HepG2 (cell line): ENCODE results near the gene SYNE1. TPM values are rescaled to one million over a fixed set of nuclear protein-coding genes. Genes with fewer than 3 reads are reported as not detected.
A peak's percentile ranks its signal among the peaks of the same experiment; 100 is the strongest.

Experiments
- FOXA3 ChIP-seq: IDR thresholded peaks from 2 replicates; pipeline ENCODE4 v1.6.1; 2016; ENCODE audit warnings: missing genetic modification reagents, missing compliant biosample characterization
- HDAC1 ChIP-seq: sonication (generic); formaldehyde crosslinking; IDR thresholded peaks from 2 replicates; pipeline ENCODE4 v1.5.1; 2020; ENCODE audit warnings: mild to moderate bottlenecking, missing genetic modification reagents
- JUND ChIP-seq: sonication (generic); formaldehyde crosslinking; IDR thresholded peaks from 2 replicates; pipeline ENCODE4 v1.8.0; 2022; ENCODE audit warnings: mild to moderate bottlenecking, missing genetic modification reagents
- SOX13 ChIP-seq, 3 experiments: fragments of 450-650 bp in 1 of 3; sonication (generic) in 1 of 3; formaldehyde crosslinking in 1 of 3; IDR thresholded peaks in 2 of 3; conservative IDR thresholded peaks in 1 of 3; 2 replicates each; pipeline versions ENCODE4 v1.5.0 to v1.6.1; 2016 to 2020; ENCODE audit warnings: antibody characterized with exemption in 1 of 3, mild to moderate bottlenecking in 1 of 3, missing compliant biosample characterization in 1 of 3, missing genetic modification reagents in 1 of 3, moderate library complexity in 1 of 3
- TAF15 ChIP-seq: fragments of 200-400 bp; formaldehyde crosslinking; IDR thresholded peaks from one replicate; pipeline ENCODE4 v1.6.1; 2018; ENCODE audit warnings: mild to moderate bottlenecking, low read depth, low read length; ENCODE audit not compliant: poor library complexity, severe bottlenecking
- ZFP37 ChIP-seq: sonication (generic); formaldehyde crosslinking; IDR thresholded peaks from 2 replicates; pipeline ENCODE4 v1.4.0; 2020; ENCODE audit warnings: missing genetic modification reagents, borderline replicate concordance
- ZNF350 ChIP-seq: sonication (generic); formaldehyde crosslinking; IDR thresholded peaks from 2 replicates; pipeline ENCODE4 v1.4.0; 2020; ENCODE audit warnings: mild to moderate bottlenecking, low read depth, missing genetic modification reagents, borderline replicate concordance
- ZNF75D ChIP-seq: sonication (generic); formaldehyde crosslinking; IDR thresholded peaks from 2 replicates; pipeline ENCODE4 v1.8.1; 2023; ENCODE audit warnings: missing genetic modification reagents, mild to moderate bottlenecking, borderline replicate concordance
- ZSCAN20 ChIP-seq: sonication (generic); formaldehyde crosslinking; IDR thresholded peaks from 2 replicates; pipeline ENCODE4 v1.4.0; 2020; ENCODE audit warnings: missing genetic modification reagents, mild to moderate bottlenecking, borderline replicate concordance
- polyA plus RNA-seq, 8 experiments: library from polyadenylated mRNA; depleted of rRNA in 3 of 8; stranded (reverse) in 7 of 8; unstranded in 1 of 8; fragments of >200 nt; fragmentation: Illumina TruSeq in 4 of 8; extraction: Trizol in 4 of 8; gene quantifications; 2 replicates each; pipeline versions ENCODE4 v1.2.1 to v1.2.3, GENCODE V29; 2011 to 2016; ENCODE audit warnings: low read depth in 4 of 8, missing spikeins in 1 of 8, mixed read lengths in 1 of 8; ENCODE audit not compliant: insufficient read depth in 1 of 8
- total RNA-seq, 5 experiments: library from RNA; depleted of rRNA; stranded (reverse); fragments of >200 nt; fragmentation: Illumina TruSeq; extraction: Trizol; gene quantifications; 2 replicates each; pipeline ENCODE4 v1.2.3, GENCODE V29; 2016; ENCODE audit warnings: low read depth in 1 of 5
- TF ChIP-seq, protein P1 (sequence below): IDR thresholded peaks from 2 replicates; pipeline ENCODE4 v1.6.1; 2012; ENCODE audit warnings: low read length, improper control_type of control experiment
- TF ChIP-seq, protein P2 (sequence below): sonication (generic); formaldehyde crosslinking; IDR thresholded peaks from 2 replicates; pipeline ENCODE4 v1.4.0; 2020; ENCODE audit warnings: missing genetic modification reagents, borderline replicate concordance
- TF ChIP-seq, protein P3 (sequence below): sonication (generic); formaldehyde crosslinking; IDR thresholded peaks from 2 replicates; pipeline ENCODE4 v1.8.1; 2022; ENCODE audit warnings: mild to moderate bottlenecking, missing genetic modification reagents
- TF ChIP-seq, protein P4 (sequence below): sonication (generic); formaldehyde crosslinking; IDR thresholded peaks from 2 replicates; pipeline ENCODE4 v1.5.0; 2020; ENCODE audit warnings: mild to moderate bottlenecking, missing genetic modification reagents, borderline replicate concordance
- TF ChIP-seq, protein P5 (sequence below): sonication (generic); formaldehyde crosslinking; IDR thresholded peaks from 2 replicates; pipeline ENCODE4 v1.4.0; 2020; ENCODE audit warnings: missing genetic modification reagents

SYNE1 gene
- total and polyA plus RNA-seq, 2 of the 13 experiments (the other 11 are each of a cell fraction or from before 2014, with no cell fraction given), result 5.5 to 15.9 TPM

DNA sequence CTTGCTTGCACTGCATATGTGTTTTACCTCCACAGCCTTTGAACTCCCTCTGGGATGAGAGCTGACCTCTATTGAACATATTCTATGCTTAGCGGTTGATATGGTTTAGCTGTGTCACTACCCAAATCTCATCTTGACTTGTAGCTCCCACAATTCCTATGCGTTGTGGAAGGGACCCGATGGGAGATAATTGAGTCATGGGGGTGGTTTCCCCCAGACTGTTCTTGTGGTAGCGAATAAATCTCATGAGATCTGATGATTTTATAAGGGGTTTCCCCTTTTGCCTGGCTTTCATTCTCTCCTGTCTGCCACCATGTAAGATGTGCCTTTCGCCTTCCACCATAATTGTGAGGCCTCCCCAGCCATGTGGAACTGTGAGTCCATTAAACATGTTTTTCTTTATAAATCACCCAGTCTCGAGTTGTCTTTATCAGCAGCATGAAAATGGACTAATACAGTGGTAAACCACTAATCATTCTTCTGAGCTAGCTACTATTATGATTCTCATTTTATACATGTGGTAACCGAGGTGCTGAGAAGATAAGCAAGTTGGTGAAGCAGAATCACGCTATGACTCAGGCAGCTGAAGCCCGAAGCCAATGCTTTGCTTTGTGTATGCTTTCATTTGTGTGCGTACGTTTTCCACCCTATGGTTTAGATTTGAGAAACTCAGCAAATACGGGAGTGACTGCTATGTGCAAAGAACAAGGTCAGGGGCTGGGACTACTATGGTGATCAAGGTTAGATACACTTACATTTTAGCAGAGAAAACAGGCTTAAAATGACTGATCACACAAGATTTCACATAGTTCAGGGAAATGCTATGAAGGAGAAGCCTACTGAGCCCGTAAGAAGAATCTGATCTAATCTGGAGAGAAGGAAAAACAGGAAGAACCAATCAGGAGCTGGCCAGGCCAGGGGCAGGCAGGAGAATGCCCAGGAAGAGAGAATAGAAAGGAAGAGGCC is 466.2 kb downstream of the SYNE1 start (continued):
- TF ChIP-seq, protein P1, sequence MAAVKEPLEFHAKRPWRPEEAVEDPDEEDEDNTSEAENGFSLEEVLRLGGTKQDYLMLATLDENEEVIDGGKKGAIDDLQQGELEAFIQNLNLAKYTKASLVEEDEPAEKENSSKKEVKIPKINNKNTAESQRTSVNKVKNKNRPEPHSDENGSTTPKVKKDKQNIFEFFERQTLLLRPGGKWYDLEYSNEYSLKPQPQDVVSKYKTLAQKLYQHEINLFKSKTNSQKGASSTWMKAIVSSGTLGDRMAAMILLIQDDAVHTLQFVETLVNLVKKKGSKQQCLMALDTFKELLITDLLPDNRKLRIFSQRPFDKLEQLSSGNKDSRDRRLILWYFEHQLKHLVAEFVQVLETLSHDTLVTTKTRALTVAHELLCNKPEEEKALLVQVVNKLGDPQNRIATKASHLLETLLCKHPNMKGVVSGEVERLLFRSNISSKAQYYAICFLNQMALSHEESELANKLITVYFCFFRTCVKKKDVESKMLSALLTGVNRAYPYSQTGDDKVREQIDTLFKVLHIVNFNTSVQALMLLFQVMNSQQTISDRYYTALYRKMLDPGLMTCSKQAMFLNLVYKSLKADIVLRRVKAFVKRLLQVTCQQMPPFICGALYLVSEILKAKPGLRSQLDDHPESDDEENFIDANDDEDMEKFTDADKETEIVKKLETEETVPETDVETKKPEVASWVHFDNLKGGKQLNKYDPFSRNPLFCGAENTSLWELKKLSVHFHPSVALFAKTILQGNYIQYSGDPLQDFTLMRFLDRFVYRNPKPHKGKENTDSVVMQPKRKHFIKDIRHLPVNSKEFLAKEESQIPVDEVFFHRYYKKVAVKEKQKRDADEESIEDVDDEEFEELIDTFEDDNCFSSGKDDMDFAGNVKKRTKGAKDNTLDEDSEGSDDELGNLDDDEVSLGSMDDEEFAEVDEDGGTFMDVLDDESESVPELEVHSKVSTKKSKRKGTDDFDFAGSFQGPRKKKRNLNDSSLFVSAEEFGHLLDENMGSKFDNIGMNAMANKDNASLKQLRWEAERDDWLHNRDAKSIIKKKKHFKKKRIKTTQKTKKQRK, result no peak
- TF ChIP-seq, protein P2, sequence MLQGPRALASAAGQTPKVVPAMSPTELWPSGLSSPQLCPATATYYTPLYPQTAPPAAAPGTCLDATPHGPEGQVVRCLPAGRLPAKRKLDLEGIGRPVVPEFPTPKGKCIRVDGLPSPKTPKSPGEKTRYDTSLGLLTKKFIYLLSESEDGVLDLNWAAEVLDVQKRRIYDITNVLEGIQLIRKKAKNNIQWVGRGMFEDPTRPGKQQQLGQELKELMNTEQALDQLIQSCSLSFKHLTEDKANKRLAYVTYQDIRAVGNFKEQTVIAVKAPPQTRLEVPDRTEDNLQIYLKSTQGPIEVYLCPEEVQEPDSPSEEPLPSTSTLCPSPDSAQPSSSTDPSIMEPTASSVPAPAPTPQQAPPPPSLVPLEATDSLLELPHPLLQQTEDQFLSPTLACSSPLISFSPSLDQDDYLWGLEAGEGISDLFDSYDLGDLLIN (CRISPR knock-in tag), result no peak
- TF ChIP-seq FOXA3 (peak; percentile 69; the same call in 1 of the 2 replicates), HDAC1 (peak; percentile 63; the same call in 1 of the 2 replicates), TAF15 (no peak), SOX13 (IDR thresholded peaks at IDR 0.05) (no peak), SOX13 (CRISPR knock-in tag; conservative IDR thresholded peaks at IDR 0.05 in 1 of 2, IDR thresholded peaks at IDR 0.05 in 1 of 2) (peak in 1 of 2 experiments; percentile 85; a peak in 2 of 4 replicates), ZSCAN20 (CRISPR knock-in tag) (no peak), ZNF75D (CRISPR knock-in tag) (no peak), JUND (no peak), ZFP37 (CRISPR knock-in tag) (no peak), ZNF350 (CRISPR knock-in tag) (no peak)
- TF ChIP-seq, protein P3, sequence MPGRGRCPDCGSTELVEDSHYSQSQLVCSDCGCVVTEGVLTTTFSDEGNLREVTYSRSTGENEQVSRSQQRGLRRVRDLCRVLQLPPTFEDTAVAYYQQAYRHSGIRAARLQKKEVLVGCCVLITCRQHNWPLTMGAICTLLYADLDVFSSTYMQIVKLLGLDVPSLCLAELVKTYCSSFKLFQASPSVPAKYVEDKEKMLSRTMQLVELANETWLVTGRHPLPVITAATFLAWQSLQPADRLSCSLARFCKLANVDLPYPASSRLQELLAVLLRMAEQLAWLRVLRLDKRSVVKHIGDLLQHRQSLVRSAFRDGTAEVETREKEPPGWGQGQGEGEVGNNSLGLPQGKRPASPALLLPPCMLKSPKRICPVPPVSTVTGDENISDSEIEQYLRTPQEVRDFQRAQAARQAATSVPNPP (CRISPR knock-in tag), result no peak
- TF ChIP-seq, protein P4, sequence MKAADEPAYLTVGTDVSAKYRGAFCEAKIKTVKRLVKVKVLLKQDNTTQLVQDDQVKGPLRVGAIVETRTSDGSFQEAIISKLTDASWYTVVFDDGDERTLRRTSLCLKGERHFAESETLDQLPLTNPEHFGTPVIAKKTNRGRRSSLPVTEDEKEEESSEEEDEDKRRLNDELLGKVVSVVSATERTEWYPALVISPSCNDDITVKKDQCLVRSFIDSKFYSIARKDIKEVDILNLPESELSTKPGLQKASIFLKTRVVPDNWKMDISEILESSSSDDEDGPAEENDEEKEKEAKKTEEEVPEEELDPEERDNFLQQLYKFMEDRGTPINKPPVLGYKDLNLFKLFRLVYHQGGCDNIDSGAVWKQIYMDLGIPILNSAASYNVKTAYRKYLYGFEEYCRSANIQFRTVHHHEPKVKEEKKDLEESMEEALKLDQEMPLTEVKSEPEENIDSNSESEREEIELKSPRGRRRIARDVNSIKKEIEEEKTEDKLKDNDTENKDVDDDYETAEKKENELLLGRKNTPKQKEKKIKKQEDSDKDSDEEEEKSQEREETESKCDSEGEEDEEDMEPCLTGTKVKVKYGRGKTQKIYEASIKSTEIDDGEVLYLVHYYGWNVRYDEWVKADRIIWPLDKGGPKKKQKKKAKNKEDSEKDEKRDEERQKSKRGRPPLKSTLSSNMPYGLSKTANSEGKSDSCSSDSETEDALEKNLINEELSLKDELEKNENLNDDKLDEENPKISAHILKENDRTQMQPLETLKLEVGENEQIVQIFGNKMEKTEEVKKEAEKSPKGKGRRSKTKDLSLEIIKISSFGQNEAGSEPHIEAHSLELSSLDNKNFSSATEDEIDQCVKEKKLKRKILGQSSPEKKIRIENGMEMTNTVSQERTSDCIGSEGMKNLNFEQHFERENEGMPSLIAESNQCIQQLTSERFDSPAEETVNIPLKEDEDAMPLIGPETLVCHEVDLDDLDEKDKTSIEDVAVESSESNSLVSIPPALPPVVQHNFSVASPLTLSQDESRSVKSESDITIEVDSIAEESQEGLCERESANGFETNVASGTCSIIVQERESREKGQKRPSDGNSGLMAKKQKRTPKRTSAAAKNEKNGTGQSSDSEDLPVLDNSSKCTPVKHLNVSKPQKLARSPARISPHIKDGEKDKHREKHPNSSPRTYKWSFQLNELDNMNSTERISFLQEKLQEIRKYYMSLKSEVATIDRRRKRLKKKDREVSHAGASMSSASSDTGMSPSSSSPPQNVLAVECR (CRISPR knock-in tag), result no peak; the same call in 1 of the 2 replicates
- TF ChIP-seq, protein P5, sequence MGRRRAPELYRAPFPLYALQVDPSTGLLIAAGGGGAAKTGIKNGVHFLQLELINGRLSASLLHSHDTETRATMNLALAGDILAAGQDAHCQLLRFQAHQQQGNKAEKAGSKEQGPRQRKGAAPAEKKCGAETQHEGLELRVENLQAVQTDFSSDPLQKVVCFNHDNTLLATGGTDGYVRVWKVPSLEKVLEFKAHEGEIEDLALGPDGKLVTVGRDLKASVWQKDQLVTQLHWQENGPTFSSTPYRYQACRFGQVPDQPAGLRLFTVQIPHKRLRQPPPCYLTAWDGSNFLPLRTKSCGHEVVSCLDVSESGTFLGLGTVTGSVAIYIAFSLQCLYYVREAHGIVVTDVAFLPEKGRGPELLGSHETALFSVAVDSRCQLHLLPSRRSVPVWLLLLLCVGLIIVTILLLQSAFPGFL (CRISPR knock-in tag), result no peak
